H54 (cell line): ENCODE results near the gene CAGE1.
"Not testable (repeated sequence)": the region's sequence is repeated elsewhere in the genome, so short reads cannot be mapped to it uniquely, and the experiment has no call there.

ENCODE experiments used
- DNase-seq: peaks from one replicate; pipeline ENCODE4 v3.0.0; 2011; ENCODE audit warnings: low spot score, mixed read lengths; ENCODE audit not compliant: insufficient read length
- FAIRE-seq: peaks from 3 replicates; lab custom pipeline; 2011; peaks lifted over from hg19 to GRCh38; lab: Jason Lieb, UNC
- POLR2A ChIP-seq: IDR thresholded peaks from 2 replicates; pipeline ENCODE4 v1.6.1; 2011; ENCODE audit warnings: low read depth, mild to moderate bottlenecking, low read length

CAGE1 gene

GRCh38 chr6:7390226-7390878, 810 bp upstream of the CAGE1 start:
- DNase-seq (no peak), FAIRE-seq (no peak)
- no peak for TF ChIP-seq POLR2A

- no peak for FAIRE-seq
- DNase-seq: peak; percentile 51
- TF ChIP-seq POLR2A: no peak
Measured at GRCh38 chr6:7389162-7389450, 436 bp downstream of the CAGE1 start.

- no peak for FAIRE-seq
- no peak for TF ChIP-seq POLR2A
- DNase-seq: no peak
Measured at GRCh38 chr6:7381092-7381491, 8.4 kb downstream of the CAGE1 start.

GRCh38 chr6:7378740-7379139, 10.8 kb downstream of the CAGE1 start:
- no peak for FAIRE-seq

GRCh38 chr6:7377961-7378360, 11.6 kb downstream of the CAGE1 start:
- DNase-seq: no peak
- TF ChIP-seq POLR2A: no peak
- no peak for FAIRE-seq

More at GRCh38 chr6:7378740-7379139, 10.8 kb downstream of the CAGE1 start:
- DNase-seq: no peak
- TF ChIP-seq POLR2A: no peak

GRCh38 chr6:7373739-7374138, 15.8 kb downstream of the CAGE1 start:
- TF ChIP-seq POLR2A: no peak
- no peak for DNase-seq
- FAIRE-seq: no peak

GRCh38 chr6:7367408-7367807, 22.1 kb downstream of the CAGE1 start:
- no peak for FAIRE-seq
- no peak for TF ChIP-seq POLR2A
- DNase-seq: no peak

GRCh38 chr6:7351916-7352315, 37.6 kb downstream of the CAGE1 start:
- DNase-seq, FAIRE-seq: not testable (repeated sequence)

- FAIRE-seq, DNase-seq: not testable (repeated sequence)
Measured at GRCh38 chr6:7350591-7350990, 39.0 kb downstream of the CAGE1 start.

GRCh38 chr6:7347551-7347997, 42.0 kb downstream of the CAGE1 start:
- DNase-seq, FAIRE-seq: not testable (repeated sequence)

GRCh38 chr6:7344773-7345450, 44.6 kb downstream of the CAGE1 start:
- not testable (repeated sequence) for FAIRE-seq, DNase-seq

- no peak for TF ChIP-seq POLR2A
- DNase-seq: no peak
- no peak for FAIRE-seq
Measured at GRCh38 chr6:7343546-7344475, 45.7 kb downstream of the CAGE1 start.

GRCh38 chr6:7341989-7342742, 47.4 kb downstream of the CAGE1 start:
- FAIRE-seq (no peak), DNase-seq (no peak)
- no peak for TF ChIP-seq POLR2A

GRCh38 chr6:7341271-7341670, 48.3 kb downstream of the CAGE1 start:
- no peak for TF ChIP-seq POLR2A
- FAIRE-seq: no peak
- no peak for DNase-seq

- not testable (repeated sequence) for FAIRE-seq, DNase-seq
Measured at GRCh38 chr6:7339007-7339732, 50.4 kb downstream of the CAGE1 start.
